Karpas-422 (cell line): ENCODE measurements around the gene CASP7. TPM values are rescaled to one million over a fixed set of nuclear protein-coding genes. Genes with fewer than 3 reads are reported as not detected.

ENCODE experiments used
- DNase-seq: peaks from one replicate; pipeline ENCODE4 v3.0.0-alpha.2; 2015
- H2AFZ ChIP-seq: fragments of 200-600 bp; sonication (generic); 2 replicates; pipeline ENCODE4 v1.6.1; 2014; ENCODE audit warnings: antibody characterized with exemption, low read length, mixed read lengths
- H3K27ac ChIP-seq: fragments of 200-600 bp; sonication (generic); 2 replicates; pipeline ENCODE4 v1.5.1; 2014; ENCODE audit warnings: mild to moderate bottlenecking, low read length, moderate library complexity
- H3K27me3 ChIP-seq: fragments of 200-600 bp; sonication (generic); 2 replicates; pipeline ENCODE4 v1.6.1; 2014; ENCODE audit warnings: low read length, mixed read lengths
- H3K36me3 ChIP-seq: fragments of 200-600 bp; sonication (generic); 2 replicates; pipeline ENCODE4 v1.6.1; 2014; ENCODE audit warnings: low read length, mixed read lengths; ENCODE audit not compliant: insufficient read depth
- H3K4me1 ChIP-seq: fragments of 200-600 bp; sonication (generic); 2 replicates; pipeline ENCODE4 v1.6.1; 2014; ENCODE audit warnings: mild to moderate bottlenecking, low read length, mixed read lengths
- H3K4me2 ChIP-seq: fragments of 200-600 bp; sonication (generic); 2 replicates; pipeline ENCODE4 v1.6.1; 2014; ENCODE audit warnings: low read length, low read depth, mild to moderate bottlenecking; ENCODE audit not compliant: poor library complexity, severe bottlenecking
- H3K4me3 ChIP-seq: fragments of 200-600 bp; sonication (generic); 2 replicates; pipeline ENCODE4 v1.5.1; 2014; ENCODE audit warnings: mild to moderate bottlenecking, antibody characterized with exemption, low read length, mixed read lengths
- H3K79me2 ChIP-seq: fragments of 200-600 bp; sonication (generic); 2 replicates; pipeline ENCODE4 v1.6.1; 2014; ENCODE audit warnings: mild to moderate bottlenecking, low read length, mixed read lengths
- H3K9ac ChIP-seq: fragments of 200-600 bp; sonication (generic); 2 replicates; pipeline ENCODE4 v1.6.0; 2014; ENCODE audit warnings: low read length
- H3K9me2 ChIP-seq: fragments of 200-600 bp; sonication (generic), shearing (Covaris generic); replicated peaks from 2 replicates; pipeline ENCODE4 v1.6.0; 2014; ENCODE audit warnings: mild to moderate bottlenecking, low read length, moderate library complexity; ENCODE audit not compliant: insufficient read depth
- H3K9me3 ChIP-seq: fragments of 300-700, 200-600 bp; sonication (generic); 2 replicates; pipeline ENCODE4 v1.6.1; 2014; ENCODE audit warnings: low read length, mixed read lengths
- H4K20me1 ChIP-seq: fragments of 200-600 bp; sonication (generic); 2 replicates; pipeline ENCODE4 v1.6.1; 2014; ENCODE audit warnings: mild to moderate bottlenecking, antibody characterized with exemption, low read length, low read depth; ENCODE audit not compliant: insufficient read depth
- total RNA-seq: library from RNA; depleted of rRNA; stranded (reverse); fragments of >200 nt; shearing (Covaris generic); gene quantifications from 2 replicates; pipeline ENCODE4 v1.2.3, GENCODE V29; 2014; ENCODE audit warnings: low replicate concordance

Gene CASP7
- total RNA-seq, 1 experiment from 2014 or later: 9.9 TPM

GRCh38 chr10:113681533-113682470 lies 2.1 kb downstream of the CASP7 start:
- peaks cover 24% of the 10 kb centered on the region for H3K4me1 ChIP-seq
- peak overlapping the region; percentile 83; the same call in 1 of the 2 replicates for H3K4me3 ChIP-seq
- H3K27ac ChIP-seq: peak overlapping the region; percentile 47
- no peaks in the 10 kb centered on the region for H4K20me1 ChIP-seq
- H3K9me2 ChIP-seq: no peaks in the 10 kb centered on the region
- peaks cover 61% of the 10 kb centered on the region for H3K79me2 ChIP-seq
- no peaks in the 10 kb centered on the region for H3K36me3 ChIP-seq
- DNase-seq: peak; percentile 37
- 0 out of 2 replicates have a peak, but pooled peaks cover 3% of the 10 kb centered on the region for H3K9me3 ChIP-seq
- H2AFZ ChIP-seq: no peak overlapping the region
- H3K27me3 ChIP-seq: no peaks in the 10 kb centered on the region
- H3K4me2 ChIP-seq: peak overlapping the region; percentile 86
- no peak overlapping the region for H3K9ac ChIP-seq

GRCh38 chr10:113683300-113683699 lies 3.6 kb downstream of the CASP7 start:
- H3K4me3 ChIP-seq: no peak overlapping the region
- H3K9ac ChIP-seq: no peak overlapping the region
- no peaks in the 10 kb centered on the region for H3K36me3 ChIP-seq
- no peak overlapping the region for H3K4me2 ChIP-seq
- peaks cover 8% of the 10 kb centered on the region; the same call in 1 of the 2 replicates for H3K9me3 ChIP-seq
- peak; percentile 40 for DNase-seq
- no peak overlapping the region for H3K27ac ChIP-seq
- peaks cover 72% of the 10 kb centered on the region for H3K79me2 ChIP-seq
- H2AFZ ChIP-seq: no peak overlapping the region
- H3K9me2 ChIP-seq: no peaks in the 10 kb centered on the region
- H3K4me1 ChIP-seq: peaks cover 24% of the 10 kb centered on the region
- no peaks in the 10 kb centered on the region for H4K20me1 ChIP-seq
- H3K27me3 ChIP-seq: no peaks in the 10 kb centered on the region

- no peaks in the 10 kb centered on the region; the same call in 1 of the 2 replicates for H3K36me3 ChIP-seq
- H3K27me3 ChIP-seq: no peaks in the 10 kb centered on the region
- DNase-seq: no peak
- no peak overlapping the region for H3K9ac ChIP-seq
- H4K20me1 ChIP-seq: no peaks in the 10 kb centered on the region
- no peaks in the 10 kb centered on the region for H3K9me2 ChIP-seq
- H2AFZ ChIP-seq: no peak overlapping the region
- H3K4me2 ChIP-seq: no peak overlapping the region
- no peak overlapping the region for H3K27ac ChIP-seq
- H3K9me3 ChIP-seq: peaks cover 13% of the 10 kb centered on the region
- H3K4me3 ChIP-seq: no peak overlapping the region
- H3K79me2 ChIP-seq: peaks cover 89% of the 10 kb centered on the region
- H3K4me1 ChIP-seq: peaks cover 11% of the 10 kb centered on the region
These were observed 6.3 kb downstream of the CASP7 start for GRCh38 chr10:113686028-113686427.

- Histone ChIP-seq H3K36me3 (peaks cover 3% of the 10 kb centered on the region), H3K9ac (no peak overlapping the region), H3K27me3 (no peaks in the 10 kb centered on the region), H3K9me3 (peaks cover 19% of the 10 kb centered on the region), H3K27ac (no peak overlapping the region), H3K9me2 (no peaks in the 10 kb centered on the region), H3K79me2 (peaks cover 91% of the 10 kb centered on the region), H3K4me1 (0 out of 2 replicates have a peak, but pooled peaks cover under 1% of the 10 kb centered on the region), H4K20me1 (no peaks in the 10 kb centered on the region), H2AFZ (no peak overlapping the region), H3K4me3 (no peak overlapping the region), H3K4me2 (no peak overlapping the region)
- DNase-seq: peak; percentile 36
These were observed 7.3 kb downstream of the CASP7 start for GRCh38 chr10:113687037-113687436.

GRCh38 chr10:113689057-113689456 lies 9.3 kb downstream of the CASP7 start:
- H3K9me2 ChIP-seq: no peaks in the 10 kb centered on the region
- H3K4me1 ChIP-seq: no peaks in the 10 kb centered on the region
- no peak overlapping the region for H2AFZ ChIP-seq
- H3K9me3 ChIP-seq: peaks cover 37% of the 10 kb centered on the region
- peaks cover 94% of the 10 kb centered on the region for H3K79me2 ChIP-seq
- H3K4me2 ChIP-seq: no peak overlapping the region
- no peak overlapping the region for H3K4me3 ChIP-seq
- no peaks in the 10 kb centered on the region for H3K27me3 ChIP-seq
- peaks cover 14% of the 10 kb centered on the region for H3K36me3 ChIP-seq
- no peak overlapping the region for H3K9ac ChIP-seq
- H4K20me1 ChIP-seq: no peaks in the 10 kb centered on the region
- no peak overlapping the region for H3K27ac ChIP-seq
- DNase-seq: peak; percentile 32

GRCh38 chr10:113689574-113689973 lies 9.9 kb downstream of the CASP7 start:
- Histone ChIP-seq H4K20me1 (no peaks in the 10 kb centered on the region), H3K79me2 (peaks cover 95% of the 10 kb centered on the region), H3K27ac (no peak overlapping the region), H3K9me2 (no peaks in the 10 kb centered on the region), H3K9ac (no peak overlapping the region), H3K4me1 (no peaks in the 10 kb centered on the region), H3K4me2 (no peak overlapping the region), H3K9me3 (peaks cover 41% of the 10 kb centered on the region), H3K4me3 (no peak overlapping the region), H2AFZ (no peak overlapping the region), H3K36me3 (peaks cover 14% of the 10 kb centered on the region), H3K27me3 (no peaks in the 10 kb centered on the region)
- peak; percentile 35 for DNase-seq

- no peaks in the 10 kb centered on the region for H4K20me1 ChIP-seq
- H3K9me2 ChIP-seq: no peaks in the 10 kb centered on the region
- H3K79me2 ChIP-seq: peaks cover 93% of the 10 kb centered on the region
- no peak overlapping the region for H3K27ac ChIP-seq
- DNase-seq: no peak
- peaks cover 14% of the 10 kb centered on the region for H3K36me3 ChIP-seq
- no peak overlapping the region for H3K4me2 ChIP-seq
- peaks cover 46% of the 10 kb centered on the region for H3K9me3 ChIP-seq
- H3K4me1 ChIP-seq: no peaks in the 10 kb centered on the region
- no peaks in the 10 kb centered on the region for H3K27me3 ChIP-seq
- no peak overlapping the region for H3K4me3 ChIP-seq
- no peak overlapping the region for H3K9ac ChIP-seq
- H2AFZ ChIP-seq: no peak overlapping the region
These were observed 11.0 kb downstream of the CASP7 start for GRCh38 chr10:113690749-113691148.

GRCh38 chr10:113691381-113691780 lies 11.7 kb downstream of the CASP7 start:
- Histone ChIP-seq H3K9ac (no peak overlapping the region), H3K4me3 (no peak overlapping the region), H3K36me3 (peaks cover 14% of the 10 kb centered on the region), H4K20me1 (no peaks in the 10 kb centered on the region), H3K79me2 (peaks cover 91% of the 10 kb centered on the region), H3K27me3 (no peaks in the 10 kb centered on the region), H2AFZ (no peak overlapping the region), H3K9me2 (no peaks in the 10 kb centered on the region), H3K4me2 (no peak overlapping the region), H3K27ac (no peak overlapping the region), H3K4me1 (no peaks in the 10 kb centered on the region), H3K9me3 (peaks cover 43% of the 10 kb centered on the region)
- peak; percentile 36 for DNase-seq
